Measurements from ENCODE around the gene NPBWR2.

NPBWR2 gene

DNA sequence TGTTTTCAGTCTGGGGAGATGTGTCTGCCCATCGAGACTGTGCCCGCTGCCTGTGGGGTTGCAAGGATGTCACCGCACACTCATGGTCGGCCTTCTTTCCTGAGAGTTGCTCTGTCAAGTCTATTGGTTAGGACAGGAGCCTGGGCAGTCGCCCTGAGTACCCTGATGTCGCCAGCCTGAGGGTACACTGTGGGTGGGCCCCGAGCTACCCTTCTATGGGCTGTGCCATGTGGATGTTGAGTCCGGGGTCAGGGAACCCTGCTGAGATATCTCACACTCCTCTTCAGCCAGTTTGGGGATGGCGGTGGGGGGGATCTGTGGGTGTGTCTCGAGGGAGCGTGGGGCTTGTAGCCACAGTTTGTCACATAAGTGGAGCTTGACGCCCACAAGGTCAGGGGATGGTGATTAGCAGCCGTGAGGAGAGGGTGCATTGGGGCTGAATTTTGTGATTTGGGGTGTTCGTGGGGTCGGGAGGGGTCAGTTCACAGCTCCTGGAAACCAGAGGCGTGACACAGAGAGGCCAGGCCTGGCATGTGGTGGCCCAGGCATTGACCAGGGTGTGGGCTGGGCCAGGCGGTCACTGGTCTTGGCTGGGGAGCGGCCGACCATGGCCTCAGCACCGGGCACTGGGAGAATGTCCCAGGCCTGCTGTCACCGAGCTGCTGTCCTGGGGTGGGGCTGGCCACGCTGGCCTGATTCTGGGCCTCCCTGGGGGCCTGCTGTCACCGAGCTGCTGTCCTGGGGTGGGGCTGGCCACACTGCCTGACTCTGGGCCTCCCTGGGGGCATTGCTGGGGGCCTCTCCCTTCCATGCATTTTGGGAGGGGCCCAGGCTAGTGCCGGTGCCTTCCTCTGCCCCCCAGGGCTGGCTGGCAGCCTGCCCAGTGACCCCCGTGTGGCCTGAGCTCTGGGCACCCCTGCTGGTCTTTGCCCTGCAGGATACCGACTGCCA is 1.6 kb upstream of the NPBWR2 start:
- DNase-seq, result no peak
- no peaks in the 10 kb centered on the region for H3K4me1 ChIP-seq (ENCODE audit: control insufficient read depth, low read depth, low read length)
- H3K79me1 ChIP-seq (ENCODE audit: low read length), result no peaks in the 10 kb centered on the region
- no peak overlapping the region for H3K4me2 ChIP-seq (ENCODE audit: low read length)
- no peak overlapping the region for H3K23ac ChIP-seq (ENCODE audit: low read length)
- no peak overlapping the region for H4K5ac ChIP-seq (ENCODE audit: low read length)
- H2BK15ac ChIP-seq (replicated peaks; ENCODE audit: low read depth), result no peak overlapping the region
- no peak overlapping the region for H2AK5ac ChIP-seq (ENCODE audit: low read length)
- H3K27me3 ChIP-seq (ENCODE audit: insufficient read depth, low read length, poor library complexity), result no peaks in the 10 kb centered on the region
- no peak overlapping the region for H3K4me3 ChIP-seq (ENCODE audit: low read length)
- H3K79me2 ChIP-seq (ENCODE audit: control insufficient read depth, insufficient read depth, low read length), result no peaks in the 10 kb centered on the region
- no peak overlapping the region for H3K9ac ChIP-seq (ENCODE audit: low read length)
- no peak overlapping the region for H3K18ac ChIP-seq (ENCODE audit: low read length)
- no peaks in the 10 kb centered on the region for H3K36me3 ChIP-seq (ENCODE audit: control insufficient read depth, insufficient read depth, low read length)
- no peak overlapping the region for H3K27ac ChIP-seq (ENCODE audit: low read depth, low read length)
- H3K56ac ChIP-seq (ENCODE audit: low read length), result no peak overlapping the region
- H2BK120ac ChIP-seq (ENCODE audit: low read depth, low read length), result no peak overlapping the region
- H4K8ac ChIP-seq (ENCODE audit: low read depth, low read length), result no peak overlapping the region
- H3K4ac ChIP-seq (ENCODE audit: low read depth, low read length), result no peak overlapping the region
- H2BK5ac ChIP-seq (ENCODE audit: low read length), result no peak overlapping the region
- WGBS (ENCODE audit: extremely low coverage, insufficient coverage, low lambda C conversion rate), result no CpG with 5 or more reads among the region's 26 CpGs

GRCh38 chr20:64107736-64108457 is 532 bp upstream of the NPBWR2 start:
- Histone ChIP-seq H3K79me1 (ENCODE audit: low read length) (no peaks in the 10 kb centered on the region), H3K27me3 (ENCODE audit: insufficient read depth, low read length, poor library complexity) (no peaks in the 10 kb centered on the region)
- DNase-seq, result no peak

DNA sequence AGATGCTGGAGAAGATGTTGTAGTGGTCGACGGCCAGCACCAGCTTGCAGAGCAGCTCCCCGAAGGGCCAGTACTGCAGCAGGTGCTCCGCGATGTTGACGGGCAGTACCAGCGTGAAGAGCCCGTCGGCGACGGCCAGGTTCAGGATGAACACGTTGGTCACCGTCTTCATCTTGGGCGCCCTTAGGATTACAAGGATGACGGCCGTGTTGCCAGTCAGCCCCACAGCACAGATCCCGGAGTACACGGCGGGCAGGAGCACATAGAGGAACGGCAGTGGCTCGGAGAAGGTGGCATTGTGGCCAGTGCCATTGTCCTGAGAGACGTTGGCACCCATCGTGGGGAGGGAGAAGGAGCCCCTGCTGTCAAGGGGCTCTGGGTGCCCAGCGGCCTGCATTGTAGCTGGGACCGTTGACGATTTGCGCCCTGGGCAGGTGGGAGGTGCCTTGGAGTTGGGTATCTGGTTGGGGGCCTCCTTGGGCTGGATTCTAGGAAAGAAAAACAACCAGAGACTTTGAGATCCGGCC is 867 bp downstream of the NPBWR2 start:
- Histone ChIP-seq H2BK120ac (ENCODE audit: low read depth, low read length) (no peak overlapping the region), H3K27ac (ENCODE audit: low read depth, low read length) (no peak overlapping the region), H4K5ac (ENCODE audit: low read length) (no peak overlapping the region), H3K4me3 (ENCODE audit: low read length) (no peak overlapping the region), H3K79me2 (ENCODE audit: control insufficient read depth, insufficient read depth, low read length) (no peaks in the 10 kb centered on the region), H3K4me1 (ENCODE audit: control insufficient read depth, low read depth, low read length) (no peaks in the 10 kb centered on the region), H3K79me1 (ENCODE audit: low read length) (no peaks in the 10 kb centered on the region), H3K4ac (ENCODE audit: low read depth, low read length) (no peak overlapping the region), H3K4me2 (ENCODE audit: low read length) (no peak overlapping the region), H3K23ac (ENCODE audit: low read length) (no peak overlapping the region), H3K27me3 (ENCODE audit: insufficient read depth, low read length, poor library complexity) (no peaks in the 10 kb centered on the region), H3K36me3 (ENCODE audit: control insufficient read depth, insufficient read depth, low read length) (no peaks in the 10 kb centered on the region), H2BK15ac (replicated peaks; ENCODE audit: low read depth) (no peak overlapping the region), H2AK5ac (ENCODE audit: low read length) (no peak overlapping the region), H2BK5ac (ENCODE audit: low read length) (no peak overlapping the region), H3K9ac (ENCODE audit: low read length) (no peak overlapping the region), H4K8ac (ENCODE audit: low read depth, low read length) (no peak overlapping the region), H3K18ac (ENCODE audit: low read length) (no peak overlapping the region), H3K56ac (ENCODE audit: low read length) (no peak overlapping the region)
- WGBS (ENCODE audit: extremely low coverage, insufficient coverage, low lambda C conversion rate), result no CpG with 5 or more reads among the region's 28 CpGs
- no peak for DNase-seq

More at GRCh38 chr20:64107736-64108457, 532 bp upstream of the NPBWR2 start:
- Histone ChIP-seq H3K79me2 (ENCODE audit: control insufficient read depth, insufficient read depth, low read length) (no peaks in the 10 kb centered on the region), H4K5ac (ENCODE audit: low read length) (no peak overlapping the region), H3K23ac (ENCODE audit: low read length) (no peak overlapping the region), H3K4ac (ENCODE audit: low read depth, low read length) (no peak overlapping the region), H3K27ac (ENCODE audit: low read depth, low read length) (no peak overlapping the region), H4K8ac (ENCODE audit: low read depth, low read length) (no peak overlapping the region), H2BK5ac (ENCODE audit: low read length) (no peak overlapping the region), H2BK15ac (replicated peaks; ENCODE audit: low read depth) (no peak overlapping the region), H3K4me1 (ENCODE audit: control insufficient read depth, low read depth, low read length) (no peaks in the 10 kb centered on the region), H2BK120ac (ENCODE audit: low read depth, low read length) (no peak overlapping the region), H3K4me3 (ENCODE audit: low read length) (no peak overlapping the region), H3K4me2 (ENCODE audit: low read length) (no peak overlapping the region), H3K56ac (ENCODE audit: low read length) (no peak overlapping the region), H3K9ac (ENCODE audit: low read length) (no peak overlapping the region), H3K18ac (ENCODE audit: low read length) (no peak overlapping the region), H3K36me3 (ENCODE audit: control insufficient read depth, insufficient read depth, low read length) (no peaks in the 10 kb centered on the region), H2AK5ac (ENCODE audit: low read length) (no peak overlapping the region)
- WGBS (ENCODE audit: extremely low coverage, insufficient coverage, low lambda C conversion rate), result no CpG with 5 or more reads among the region's 19 CpGs

GRCh38 chr20:64105846-64106434 is 1.4 kb downstream of the NPBWR2 start:
- H4K5ac ChIP-seq (ENCODE audit: low read length), result no peak overlapping the region
- no peak overlapping the region for H3K27ac ChIP-seq (ENCODE audit: low read depth, low read length)
- no peak overlapping the region for H3K23ac ChIP-seq (ENCODE audit: low read length)
- H3K4me2 ChIP-seq (ENCODE audit: low read length), result no peak overlapping the region
- H3K4me1 ChIP-seq (ENCODE audit: control insufficient read depth, low read depth, low read length), result no peaks in the 10 kb centered on the region
- H4K8ac ChIP-seq (ENCODE audit: low read depth, low read length), result no peak overlapping the region
- no peak overlapping the region for H2BK5ac ChIP-seq (ENCODE audit: low read length)
- H3K79me1 ChIP-seq (ENCODE audit: low read length), result no peaks in the 10 kb centered on the region
- no CpG with 5 or more reads among the region's 39 CpGs for WGBS (ENCODE audit: extremely low coverage, insufficient coverage, low lambda C conversion rate)
- no peak overlapping the region for H3K4me3 ChIP-seq (ENCODE audit: low read length)
- DNase-seq, result no peak
- H3K27me3 ChIP-seq (ENCODE audit: insufficient read depth, low read length, poor library complexity), result no peaks in the 10 kb centered on the region
- H3K9ac ChIP-seq (ENCODE audit: low read length), result no peak overlapping the region
- H3K18ac ChIP-seq (ENCODE audit: low read length), result no peak overlapping the region
- no peak overlapping the region for H2BK120ac ChIP-seq (ENCODE audit: low read depth, low read length)
- no peak overlapping the region for H3K4ac ChIP-seq (ENCODE audit: low read depth, low read length)
- no peaks in the 10 kb centered on the region for H3K79me2 ChIP-seq (ENCODE audit: control insufficient read depth, insufficient read depth, low read length)
- H2BK15ac ChIP-seq (replicated peaks; ENCODE audit: low read depth), result no peak overlapping the region
- no peaks in the 10 kb centered on the region for H3K36me3 ChIP-seq (ENCODE audit: control insufficient read depth, insufficient read depth, low read length)
- no peak overlapping the region for H2AK5ac ChIP-seq (ENCODE audit: low read length)
- no peak overlapping the region for H3K56ac ChIP-seq (ENCODE audit: low read length)

DNA sequence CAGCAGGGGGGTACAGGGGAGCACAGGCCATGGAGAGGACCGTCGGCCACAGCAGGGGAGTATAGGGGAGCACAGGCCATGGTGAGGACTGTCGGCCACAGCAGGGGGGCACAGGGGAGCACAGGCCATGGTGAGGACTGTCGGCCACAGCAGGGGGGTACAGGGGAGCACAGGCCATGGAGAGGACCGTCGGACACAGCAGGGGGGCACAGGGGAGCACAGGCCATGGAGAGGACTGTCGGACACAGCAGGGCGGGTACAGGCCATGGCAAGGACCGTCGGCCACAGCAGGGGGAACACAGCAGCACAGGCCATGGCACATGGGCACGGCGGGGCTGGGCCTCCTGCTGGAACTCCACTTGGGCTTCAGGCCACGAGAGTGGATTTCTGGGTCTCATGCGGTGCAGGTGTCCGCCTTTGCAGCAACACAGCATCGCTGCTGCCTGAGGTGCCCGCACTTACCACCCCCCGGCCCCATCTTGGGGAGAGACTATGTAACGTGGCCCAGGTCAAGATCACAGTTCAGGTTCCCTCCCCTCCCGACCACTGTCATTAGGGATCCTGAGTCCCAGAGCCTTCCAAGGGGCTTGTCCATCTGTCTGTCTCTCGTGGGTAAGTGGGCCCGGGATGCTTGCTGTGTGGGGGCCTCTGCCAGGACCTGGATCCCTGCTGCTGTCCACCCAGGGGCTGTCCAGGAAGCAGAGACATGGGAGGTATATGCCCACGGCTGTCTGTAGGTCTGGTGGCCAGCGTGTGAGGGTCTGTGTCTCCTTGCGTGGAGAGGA is 2.5 kb downstream of the NPBWR2 start:
- no peaks in the 10 kb centered on the region for H3K79me1 ChIP-seq (ENCODE audit: low read length)
- WGBS (ENCODE audit: extremely low coverage, insufficient coverage, low lambda C conversion rate), result no CpG with 5 or more reads among the region's 25 CpGs
- no peak overlapping the region for H4K5ac ChIP-seq (ENCODE audit: low read length)
- H2BK120ac ChIP-seq (ENCODE audit: low read depth, low read length), result no peak overlapping the region
- no peaks in the 10 kb centered on the region for H3K36me3 ChIP-seq (ENCODE audit: control insufficient read depth, insufficient read depth, low read length)
- no peak overlapping the region for H2BK15ac ChIP-seq (replicated peaks; ENCODE audit: low read depth)
- no peak overlapping the region for H2AK5ac ChIP-seq (ENCODE audit: low read length)
- H3K4me3 ChIP-seq (ENCODE audit: low read length), result no peak overlapping the region
- H3K18ac ChIP-seq (ENCODE audit: low read length), result no peak overlapping the region
- no peaks in the 10 kb centered on the region for H3K4me1 ChIP-seq (ENCODE audit: control insufficient read depth, low read depth, low read length)
- no peaks in the 10 kb centered on the region for H3K79me2 ChIP-seq (ENCODE audit: control insufficient read depth, insufficient read depth, low read length)
- H3K56ac ChIP-seq (ENCODE audit: low read length), result no peak overlapping the region
- H3K4me2 ChIP-seq (ENCODE audit: low read length), result no peak overlapping the region
- H3K9ac ChIP-seq (ENCODE audit: low read length), result no peak overlapping the region
- no peak overlapping the region for H3K23ac ChIP-seq (ENCODE audit: low read length)
- DNase-seq, result no peak
- no peak overlapping the region for H3K4ac ChIP-seq (ENCODE audit: low read depth, low read length)
- H3K27ac ChIP-seq (ENCODE audit: low read depth, low read length), result no peak overlapping the region
- H4K8ac ChIP-seq (ENCODE audit: low read depth, low read length), result no peak overlapping the region
- no peak overlapping the region for H2BK5ac ChIP-seq (ENCODE audit: low read length)
- no peaks in the 10 kb centered on the region for H3K27me3 ChIP-seq (ENCODE audit: insufficient read depth, low read length, poor library complexity)
